WTC11 (cell line): ENCODE data around the gene TRIM25. TPM values are rescaled to one million over a fixed set of nuclear protein-coding genes. Genes with fewer than 3 reads are reported as not detected.

ENCODE experiments used
- ATAC-seq: fragments of 200-7000 bp; cut with Tn5 transposase; 2 replicates; pipeline ENCODE4 v1.10.0; 2021; ENCODE audit warnings: mild to moderate bottlenecking, moderate library complexity
- CTCF ChIA-PET: fragments of 300-600 bp; sonication (Branson Sonifier 250); formaldehyde crosslinking; loops from one replicate; lab custom pipeline; 2021; ENCODE audit warnings: antibody characterized with exemption; lab: Charles Lee
- POLR2A ChIA-PET: fragments of 350-600 bp; sonication (Branson Sonifier 250); formaldehyde crosslinking; loops from one replicate; lab custom pipeline; 2021; ENCODE audit warnings: antibody characterized with exemption; lab: Charles Lee
- DNase-seq: peaks from one replicate; pipeline ENCODE4 v3.0.0; 2021; ENCODE audit warnings: low spot score
- H3K27ac Mint-ChIP-seq: 2 replicates; pipeline ENCODE4 v1.8.0; 2021; ENCODE audit warnings: mixed read lengths
- H3K27me3 Mint-ChIP-seq: 2 replicates; pipeline ENCODE4 v1.8.0; 2021; ENCODE audit warnings: low read depth, mild to moderate bottlenecking, moderate library complexity, mixed read lengths
- H3K36me3 Mint-ChIP-seq: 2 replicates; pipeline ENCODE4 v1.8.0; 2021; ENCODE audit warnings: mixed read lengths
- H3K4me1 Mint-ChIP-seq: 2 replicates; pipeline ENCODE4 v1.8.0; 2022; ENCODE audit warnings: mixed read lengths
- H3K4me3 Mint-ChIP-seq: 2 replicates; pipeline ENCODE4 v1.8.0; 2021; ENCODE audit warnings: mild to moderate bottlenecking, moderate library complexity, mixed read lengths
- H3K9me3 Mint-ChIP-seq: 2 replicates; pipeline ENCODE4 v1.8.0; 2021; ENCODE audit warnings: mixed read lengths
- ATF1 ChIP-seq: sonication (generic); formaldehyde crosslinking; IDR thresholded peaks from 2 replicates; pipeline ENCODE4 v1.8.1; 2023; ENCODE audit warnings: mild to moderate bottlenecking, moderate library complexity, missing genetic modification reagents
- ELF4 ChIP-seq: sonication (generic); formaldehyde crosslinking; IDR thresholded peaks from 2 replicates; pipeline ENCODE4 v1.8.1; 2022; ENCODE audit warnings: low read depth, mild to moderate bottlenecking, moderate library complexity, missing genetic modification reagents
- FOXP1 ChIP-seq: sonication (generic); formaldehyde crosslinking; IDR thresholded peaks from 2 replicates; pipeline ENCODE4 v1.8.0; 2022; ENCODE audit warnings: missing genetic modification reagents, mild to moderate bottlenecking, moderate library complexity, borderline replicate concordance
- GRHL2 ChIP-seq: fragments of 250-450 bp; sonication (Bioruptor Pico); IDR thresholded peaks from 2 replicates; pipeline ENCODE4 v1.8.0; 2022; ENCODE audit warnings: mild to moderate bottlenecking, moderate library complexity; ENCODE audit not compliant: insufficient replicate concordance, severe bottlenecking
- GTF2I ChIP-seq: fragments of 250-450 bp; sonication (Bioruptor Pico); conservative IDR thresholded peaks from 2 replicates; pipeline ENCODE4 v1.4.0; 2021; ENCODE audit warnings: mild to moderate bottlenecking
- JAZF1 ChIP-seq: fragments of 250-450 bp; sonication (Bioruptor Pico); IDR thresholded peaks from 2 replicates; pipeline ENCODE4 v1.9.0; 2021; ENCODE audit warnings: moderate library complexity, mild to moderate bottlenecking, inconsistent platforms
- MXD4 ChIP-seq: fragments of 250-450 bp; sonication (Bioruptor Pico); IDR thresholded peaks from 2 replicates; pipeline ENCODE4 v1.8.0; 2021; ENCODE audit warnings: mild to moderate bottlenecking, moderate library complexity, borderline replicate concordance
- NFATC4 ChIP-seq: fragments of 250-450 bp; sonication (Bioruptor Pico); IDR thresholded peaks from 2 replicates; pipeline ENCODE4 v1.9.0; 2021; ENCODE audit warnings: mild to moderate bottlenecking
- NFYB ChIP-seq: sonication (generic); formaldehyde crosslinking; conservative IDR thresholded peaks from 2 replicates; pipeline ENCODE4 v1.8.0; 2022; ENCODE audit warnings: low read depth, missing genetic modification reagents
- RELA ChIP-seq: sonication (generic); formaldehyde crosslinking; IDR thresholded peaks from 2 replicates; pipeline ENCODE4 v1.8.1; 2022; ENCODE audit warnings: missing genetic modification reagents, mild to moderate bottlenecking, borderline replicate concordance
- SMAD4 ChIP-seq: sonication (generic); formaldehyde crosslinking; IDR thresholded peaks from 2 replicates; pipeline ENCODE4 v1.8.0; 2022; ENCODE audit warnings: mild to moderate bottlenecking, missing genetic modification reagents
- TEAD1 ChIP-seq: sonication (generic); formaldehyde crosslinking; IDR thresholded peaks from 2 replicates; pipeline ENCODE4 v1.8.0; 2022; ENCODE audit warnings: mild to moderate bottlenecking, missing genetic modification reagents
- ZBTB21 ChIP-seq: sonication (generic); formaldehyde crosslinking; IDR thresholded peaks from 2 replicates; pipeline ENCODE4 v1.8.1; 2023; ENCODE audit warnings: mild to moderate bottlenecking, missing genetic modification reagents, borderline replicate concordance
- ZNF138 ChIP-seq: sonication (generic); formaldehyde crosslinking; conservative IDR thresholded peaks from 2 replicates; pipeline ENCODE4 v1.8.1; 2022; ENCODE audit warnings: mild to moderate bottlenecking, moderate library complexity, missing genetic modification reagents
- total RNA-seq: library from RNA; stranded (reverse); gene quantifications from 3 replicates; pipeline ENCODE4 v1.2.3, GENCODE V29; 2021
- TF ChIP-seq, protein P1 (sequence below): sonication (generic); formaldehyde crosslinking; IDR thresholded peaks from 2 replicates; pipeline ENCODE4 v1.8.1; 2022; ENCODE audit warnings: low read depth, missing genetic modification reagents, borderline replicate concordance
- TF ChIP-seq, protein P2 (sequence below): fragments of 250-450 bp; sonication (Bioruptor Pico); IDR thresholded peaks from 2 replicates; pipeline ENCODE4 v1.9.0; 2021; ENCODE audit warnings: mild to moderate bottlenecking, borderline replicate concordance
- TF ChIP-seq, protein P3 (sequence below): fragments of 250-450 bp; sonication (Bioruptor Pico); conservative IDR thresholded peaks from 2 replicates; pipeline ENCODE4 v1.9.0; 2021; ENCODE audit warnings: mild to moderate bottlenecking
- TF ChIP-seq, protein P4 (sequence below): fragments of 250-450 bp; sonication (Bioruptor Pico); IDR thresholded peaks from 2 replicates; pipeline ENCODE4 v1.8.0; 2021; ENCODE audit warnings: mild to moderate bottlenecking
- TF ChIP-seq, protein P5 (sequence below): sonication (generic); formaldehyde crosslinking; IDR thresholded peaks from 2 replicates; pipeline ENCODE4 v1.8.1; 2022; ENCODE audit warnings: mild to moderate bottlenecking, missing genetic modification reagents, moderate library complexity, borderline replicate concordance
- TF ChIP-seq, protein P6 (sequence below): fragments of 250-450 bp; sonication (Bioruptor Pico); IDR thresholded peaks from 2 replicates; pipeline ENCODE4 v1.9.0; 2021; ENCODE audit warnings: mild to moderate bottlenecking

TRIM25 gene
- total RNA-seq, 1 experiment from 2014 or later, result 49.0 TPM

DNA sequence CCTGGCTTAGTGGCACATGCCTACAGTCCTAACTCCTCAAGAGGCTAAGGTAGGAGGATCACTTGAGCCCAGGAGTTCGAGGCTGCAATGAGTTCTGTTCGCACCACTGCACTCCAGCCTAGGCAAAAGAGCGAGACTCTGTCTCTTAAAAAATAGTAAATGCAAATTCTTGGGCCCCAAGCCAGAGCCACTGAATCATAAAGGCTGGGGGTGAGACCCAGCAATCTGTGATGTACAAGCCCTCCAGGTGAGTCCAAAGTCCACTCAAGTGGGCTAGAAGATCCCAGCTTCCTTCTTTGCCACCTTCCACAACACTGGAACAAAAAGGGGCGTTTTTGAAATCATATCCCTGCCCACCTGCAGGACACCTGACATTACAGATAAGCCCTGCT lies 16.9 kb downstream of the TRIM25 start:
- TF ChIP-seq RELA (CRISPR knock-in tag), result no peak
- no peak for TF ChIP-seq ZNF138 (CRISPR knock-in tag)
- no peak for TF ChIP-seq GRHL2 (CRISPR knock-in tag)
- TF ChIP-seq NFYB (CRISPR knock-in tag), result no peak
- TF ChIP-seq, protein P1, sequence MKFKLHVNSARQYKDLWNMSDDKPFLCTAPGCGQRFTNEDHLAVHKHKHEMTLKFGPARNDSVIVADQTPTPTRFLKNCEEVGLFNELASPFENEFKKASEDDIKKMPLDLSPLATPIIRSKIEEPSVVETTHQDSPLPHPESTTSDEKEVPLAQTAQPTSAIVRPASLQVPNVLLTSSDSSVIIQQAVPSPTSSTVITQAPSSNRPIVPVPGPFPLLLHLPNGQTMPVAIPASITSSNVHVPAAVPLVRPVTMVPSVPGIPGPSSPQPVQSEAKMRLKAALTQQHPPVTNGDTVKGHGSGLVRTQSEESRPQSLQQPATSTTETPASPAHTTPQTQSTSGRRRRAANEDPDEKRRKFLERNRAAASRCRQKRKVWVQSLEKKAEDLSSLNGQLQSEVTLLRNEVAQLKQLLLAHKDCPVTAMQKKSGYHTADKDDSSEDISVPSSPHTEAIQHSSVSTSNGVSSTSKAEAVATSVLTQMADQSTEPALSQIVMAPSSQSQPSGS (CRISPR knock-in tag), result no peak
- TF ChIP-seq JAZF1 (CRISPR knock-in tag), result no peak
- no peak for TF ChIP-seq ELF4
- TF ChIP-seq SMAD4, result no peak
- no peak for TF ChIP-seq ATF1 (CRISPR knock-in tag)
- DNase-seq, result no peak
- Mint-ChIP-seq H3K36me3 (peaks cover 61% of the 10 kb centered on the region), H3K4me1 (peaks cover 19% of the 10 kb centered on the region), H3K27me3 (no peaks in the 10 kb centered on the region), H3K27ac (no peak overlapping the region), H3K4me3 (no peak overlapping the region), H3K9me3 (no peaks in the 10 kb centered on the region)
- POLR2A ChIA-PET, result no interaction called here
- no peak for ATAC-seq
- CTCF ChIA-PET, result interaction anchor here (1.0 kb wide), 1 partner anchor 77 kb away, joined by 3 read pairs; no protein-coding TSS in a partner anchor

DNA sequence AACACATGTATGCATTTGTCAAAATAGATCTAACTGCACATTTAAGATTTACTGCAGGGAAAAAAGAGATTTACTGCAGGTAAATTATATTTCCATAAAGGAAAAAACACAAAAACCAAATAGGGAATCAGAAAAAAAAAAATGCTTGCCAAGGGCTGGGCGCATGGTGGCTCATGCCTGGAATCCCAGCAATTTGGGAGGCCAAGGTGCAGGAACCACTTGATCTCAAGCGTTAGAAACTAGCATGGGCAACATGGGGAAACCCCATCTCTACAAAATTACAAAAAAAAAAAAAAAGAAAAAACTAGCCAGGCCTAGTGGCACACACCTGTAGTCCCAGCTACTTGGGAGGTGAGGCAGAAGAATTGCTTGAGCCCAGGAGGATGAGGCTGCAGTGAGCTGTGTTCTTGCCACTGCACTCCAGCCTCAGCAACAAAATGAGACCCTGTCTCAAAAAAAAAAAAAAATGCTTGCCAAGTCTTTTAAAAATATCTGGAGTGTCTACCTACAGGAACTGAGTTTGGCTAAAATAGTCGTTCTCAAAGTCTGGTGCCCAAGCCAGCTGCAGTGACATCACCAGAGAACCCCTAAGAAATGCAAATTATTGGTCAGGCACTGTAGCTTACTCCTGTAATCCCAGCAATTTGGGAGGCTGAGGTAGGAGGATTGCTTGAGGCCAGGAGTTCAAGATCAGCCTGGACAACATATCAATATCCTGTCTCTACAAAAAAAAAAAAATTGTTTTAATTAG lies 17.5 kb downstream of the TRIM25 start:
- no peak overlapping the region for H3K27ac Mint-ChIP-seq
- TF ChIP-seq NFATC4, result no peak
- no peak for TF ChIP-seq MXD4 (CRISPR knock-in tag)
- TF ChIP-seq ZNF138 (CRISPR knock-in tag), result no peak
- no peak for TF ChIP-seq ZBTB21 (CRISPR knock-in tag)
- no peak for TF ChIP-seq FOXP1 (CRISPR knock-in tag)
- TF ChIP-seq, protein P2, sequence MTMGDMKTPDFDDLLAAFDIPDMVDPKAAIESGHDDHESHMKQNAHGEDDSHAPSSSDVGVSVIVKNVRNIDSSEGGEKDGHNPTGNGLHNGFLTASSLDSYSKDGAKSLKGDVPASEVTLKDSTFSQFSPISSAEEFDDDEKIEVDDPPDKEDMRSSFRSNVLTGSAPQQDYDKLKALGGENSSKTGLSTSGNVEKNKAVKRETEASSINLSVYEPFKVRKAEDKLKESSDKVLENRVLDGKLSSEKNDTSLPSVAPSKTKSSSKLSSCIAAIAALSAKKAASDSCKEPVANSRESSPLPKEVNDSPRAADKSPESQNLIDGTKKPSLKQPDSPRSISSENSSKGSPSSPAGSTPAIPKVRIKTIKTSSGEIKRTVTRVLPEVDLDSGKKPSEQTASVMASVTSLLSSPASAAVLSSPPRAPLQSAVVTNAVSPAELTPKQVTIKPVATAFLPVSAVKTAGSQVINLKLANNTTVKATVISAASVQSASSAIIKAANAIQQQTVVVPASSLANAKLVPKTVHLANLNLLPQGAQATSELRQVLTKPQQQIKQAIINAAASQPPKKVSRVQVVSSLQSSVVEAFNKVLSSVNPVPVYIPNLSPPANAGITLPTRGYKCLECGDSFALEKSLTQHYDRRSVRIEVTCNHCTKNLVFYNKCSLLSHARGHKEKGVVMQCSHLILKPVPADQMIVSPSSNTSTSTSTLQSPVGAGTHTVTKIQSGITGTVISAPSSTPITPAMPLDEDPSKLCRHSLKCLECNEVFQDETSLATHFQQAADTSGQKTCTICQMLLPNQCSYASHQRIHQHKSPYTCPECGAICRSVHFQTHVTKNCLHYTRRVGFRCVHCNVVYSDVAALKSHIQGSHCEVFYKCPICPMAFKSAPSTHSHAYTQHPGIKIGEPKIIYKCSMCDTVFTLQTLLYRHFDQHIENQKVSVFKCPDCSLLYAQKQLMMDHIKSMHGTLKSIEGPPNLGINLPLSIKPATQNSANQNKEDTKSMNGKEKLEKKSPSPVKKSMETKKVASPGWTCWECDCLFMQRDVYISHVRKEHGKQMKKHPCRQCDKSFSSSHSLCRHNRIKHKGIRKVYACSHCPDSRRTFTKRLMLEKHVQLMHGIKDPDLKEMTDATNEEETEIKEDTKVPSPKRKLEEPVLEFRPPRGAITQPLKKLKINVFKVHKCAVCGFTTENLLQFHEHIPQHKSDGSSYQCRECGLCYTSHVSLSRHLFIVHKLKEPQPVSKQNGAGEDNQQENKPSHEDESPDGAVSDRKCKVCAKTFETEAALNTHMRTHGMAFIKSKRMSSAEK (CRISPR knock-in tag), result no peak
- TF ChIP-seq, protein P3, sequence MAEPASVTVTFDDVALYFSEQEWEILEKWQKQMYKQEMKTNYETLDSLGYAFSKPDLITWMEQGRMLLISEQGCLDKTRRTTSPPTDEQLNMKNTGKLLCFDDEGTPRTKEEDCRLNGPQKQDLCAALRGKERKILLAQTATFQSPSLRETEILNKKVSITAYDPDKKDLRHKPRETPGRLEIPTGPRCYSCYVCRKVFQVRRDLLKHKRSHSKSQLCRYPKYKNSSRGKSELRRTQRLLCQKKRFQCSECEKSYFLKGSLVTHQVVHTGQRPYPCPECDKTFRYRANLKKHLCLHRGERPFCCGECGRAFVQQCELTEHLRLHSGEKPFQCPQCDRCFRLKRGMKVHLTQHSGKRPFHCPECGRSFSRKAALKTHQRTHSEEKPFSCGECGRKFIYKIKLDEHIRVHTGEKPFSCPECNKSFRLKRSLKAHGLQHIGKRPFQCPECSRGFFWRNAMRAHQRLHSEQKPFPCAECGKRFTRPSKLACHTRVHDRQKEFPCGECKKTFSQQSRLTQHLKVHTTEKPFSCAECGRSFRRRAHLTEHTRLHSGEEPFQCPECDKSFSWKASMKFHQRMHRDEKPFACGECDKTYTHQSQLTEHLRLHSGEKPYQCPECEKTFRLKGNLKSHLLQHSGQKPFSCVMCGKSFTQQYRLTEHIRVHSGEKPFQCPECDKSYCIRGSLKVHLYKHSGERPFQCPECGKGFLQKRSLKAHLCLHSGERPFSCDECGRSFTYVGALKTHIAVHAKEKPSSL (CRISPR knock-in tag), result no peak
- no peak for TF ChIP-seq GTF2I (CRISPR knock-in tag)
- no peak for TF ChIP-seq ELF4
- TF ChIP-seq JAZF1 (CRISPR knock-in tag), result no peak
- TF ChIP-seq TEAD1 (CRISPR knock-in tag), result no peak
- TF ChIP-seq, protein P4, sequence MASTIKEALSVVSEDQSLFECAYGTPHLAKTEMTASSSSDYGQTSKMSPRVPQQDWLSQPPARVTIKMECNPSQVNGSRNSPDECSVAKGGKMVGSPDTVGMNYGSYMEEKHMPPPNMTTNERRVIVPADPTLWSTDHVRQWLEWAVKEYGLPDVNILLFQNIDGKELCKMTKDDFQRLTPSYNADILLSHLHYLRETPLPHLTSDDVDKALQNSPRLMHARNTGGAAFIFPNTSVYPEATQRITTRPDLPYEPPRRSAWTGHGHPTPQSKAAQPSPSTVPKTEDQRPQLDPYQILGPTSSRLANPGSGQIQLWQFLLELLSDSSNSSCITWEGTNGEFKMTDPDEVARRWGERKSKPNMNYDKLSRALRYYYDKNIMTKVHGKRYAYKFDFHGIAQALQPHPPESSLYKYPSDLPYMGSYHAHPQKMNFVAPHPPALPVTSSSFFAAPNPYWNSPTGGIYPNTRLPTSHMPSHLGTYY (CRISPR knock-in tag), result no peak
- TF ChIP-seq, protein P5, sequence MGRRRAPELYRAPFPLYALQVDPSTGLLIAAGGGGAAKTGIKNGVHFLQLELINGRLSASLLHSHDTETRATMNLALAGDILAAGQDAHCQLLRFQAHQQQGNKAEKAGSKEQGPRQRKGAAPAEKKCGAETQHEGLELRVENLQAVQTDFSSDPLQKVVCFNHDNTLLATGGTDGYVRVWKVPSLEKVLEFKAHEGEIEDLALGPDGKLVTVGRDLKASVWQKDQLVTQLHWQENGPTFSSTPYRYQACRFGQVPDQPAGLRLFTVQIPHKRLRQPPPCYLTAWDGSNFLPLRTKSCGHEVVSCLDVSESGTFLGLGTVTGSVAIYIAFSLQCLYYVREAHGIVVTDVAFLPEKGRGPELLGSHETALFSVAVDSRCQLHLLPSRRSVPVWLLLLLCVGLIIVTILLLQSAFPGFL (CRISPR knock-in tag), result no peak
- TF ChIP-seq, protein P6, sequence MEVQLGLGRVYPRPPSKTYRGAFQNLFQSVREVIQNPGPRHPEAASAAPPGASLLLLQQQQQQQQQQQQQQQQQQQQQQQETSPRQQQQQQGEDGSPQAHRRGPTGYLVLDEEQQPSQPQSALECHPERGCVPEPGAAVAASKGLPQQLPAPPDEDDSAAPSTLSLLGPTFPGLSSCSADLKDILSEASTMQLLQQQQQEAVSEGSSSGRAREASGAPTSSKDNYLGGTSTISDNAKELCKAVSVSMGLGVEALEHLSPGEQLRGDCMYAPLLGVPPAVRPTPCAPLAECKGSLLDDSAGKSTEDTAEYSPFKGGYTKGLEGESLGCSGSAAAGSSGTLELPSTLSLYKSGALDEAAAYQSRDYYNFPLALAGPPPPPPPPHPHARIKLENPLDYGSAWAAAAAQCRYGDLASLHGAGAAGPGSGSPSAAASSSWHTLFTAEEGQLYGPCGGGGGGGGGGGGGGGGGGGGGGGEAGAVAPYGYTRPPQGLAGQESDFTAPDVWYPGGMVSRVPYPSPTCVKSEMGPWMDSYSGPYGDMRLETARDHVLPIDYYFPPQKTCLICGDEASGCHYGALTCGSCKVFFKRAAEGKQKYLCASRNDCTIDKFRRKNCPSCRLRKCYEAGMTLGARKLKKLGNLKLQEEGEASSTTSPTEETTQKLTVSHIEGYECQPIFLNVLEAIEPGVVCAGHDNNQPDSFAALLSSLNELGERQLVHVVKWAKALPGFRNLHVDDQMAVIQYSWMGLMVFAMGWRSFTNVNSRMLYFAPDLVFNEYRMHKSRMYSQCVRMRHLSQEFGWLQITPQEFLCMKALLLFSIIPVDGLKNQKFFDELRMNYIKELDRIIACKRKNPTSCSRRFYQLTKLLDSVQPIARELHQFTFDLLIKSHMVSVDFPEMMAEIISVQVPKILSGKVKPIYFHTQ (CRISPR knock-in tag), result no peak

More for the DNA sequence above, 17.5 kb downstream of the TRIM25 start:
- ATAC-seq (no peak), DNase-seq (no peak)
- H3K27me3 Mint-ChIP-seq, result no peaks in the 10 kb centered on the region
- H3K36me3 Mint-ChIP-seq, result peaks cover 56% of the 10 kb centered on the region
- H3K9me3 Mint-ChIP-seq, result no peaks in the 10 kb centered on the region
- ChIA-PET POLR2A (no interaction called here), CTCF (interaction anchor here (1.0 kb wide), 1 partner anchor 77 kb away, joined by 3 read pairs; no protein-coding TSS in a partner anchor)
- no peak overlapping the region for H3K4me3 Mint-ChIP-seq
- H3K4me1 Mint-ChIP-seq, result peaks cover 15% of the 10 kb centered on the region
